Measurements from ENCODE around the gene RALGPS1. TPM values are rescaled to one million over a fixed set of nuclear protein-coding genes. Genes with fewer than 3 reads are reported as not detected.

Gene RALGPS1
- total RNA-seq, 4 donors from 2014 or later, result 4.7 to 18.1 (median 5.0) TPM

GRCh38 chr9:127248241-127248640 lies 333.7 kb downstream of the RALGPS1 start:
- no peak for TF ChIP-seq CTCF (IDR thresholded peaks at IDR 0.05; ENCODE audit: low read depth)

- TF ChIP-seq CTCF (IDR thresholded peaks at IDR 0.05; ENCODE audit: low read depth), result no peak
Observed at GRCh38 chr9:127249877-127250276, 335.3 kb downstream of the RALGPS1 start.

GRCh38 chr9:127250896-127251391 lies 336.4 kb downstream of the RALGPS1 start:
- no peak for TF ChIP-seq CTCF (IDR thresholded peaks at IDR 0.05; ENCODE audit: low read depth)

- no peak for TF ChIP-seq CTCF (IDR thresholded peaks at IDR 0.05; ENCODE audit: low read depth)
Observed at GRCh38 chr9:127252410-127253318, 338.1 kb downstream of the RALGPS1 start.

- no peak for TF ChIP-seq CTCF (IDR thresholded peaks at IDR 0.05; ENCODE audit: low read depth)
Observed at GRCh38 chr9:127253446-127253845, 338.9 kb downstream of the RALGPS1 start.

GRCh38 chr9:127255692-127256091 lies 341.1 kb downstream of the RALGPS1 start:
- no peak for TF ChIP-seq CTCF (IDR thresholded peaks at IDR 0.05; ENCODE audit: low read depth)

GRCh38 chr9:127256324-127256723 lies 341.7 kb downstream of the RALGPS1 start:
- no peak for TF ChIP-seq CTCF (IDR thresholded peaks at IDR 0.05; ENCODE audit: low read depth)

Data from subcutaneous adipose tissue (tissue), 4 donors.